Omental fat pad (tissue), 4 donors: Measurements from ENCODE around the gene TRERF1. TPM values are rescaled to one million over a fixed set of nuclear protein-coding genes. Genes with fewer than 3 reads are reported as not detected.
"Not testable (repeated sequence)": the region's sequence is repeated elsewhere in the genome, so short reads cannot be mapped to it uniquely, and the experiment has no call there.

Experiments
- ATAC-seq: fragments of 150-250 bp; one replicate; pipeline ENCODE4 v1.9.1; 2016; ENCODE audit warnings: mild to moderate bottlenecking, moderate library complexity; ENCODE audit not compliant: low FRiP score
- DNase-seq: peaks from one replicate; pipeline ENCODE4 v3.0.0-alpha.2; 2019; ENCODE audit warnings: low spot score
- CTCF ChIP-seq, 3 donors: fragments of 450-650 bp; IDR thresholded peaks; one replicate each; pipeline ENCODE4 v1.5.1; 2016 to 2017; ENCODE audit warnings: antibody characterized with exemption in 3 of 3, mild to moderate bottlenecking in 3 of 3, moderate library complexity in 2 of 3
- total RNA-seq, 4 donors: library from RNA; depleted of rRNA; stranded (reverse); fragments of >200 nt; gene quantifications; one replicate each; pipeline ENCODE4 v1.1.0, GENCODE V29; 2016

TRERF1 gene
- total RNA-seq, 4 donors from 2014 or later = 2.0 to 10.2 (median 2.6) TPM

- no peak for TF ChIP-seq CTCF (IDR thresholded peaks at IDR 0.05)
- DNase-seq (no peak), ATAC-seq (no peak)
Measured at GRCh38 chr6:42203183-42203582, 248.5 kb downstream of the TRERF1 start.

GRCh38 chr6:42202131-42202915 is 249.4 kb downstream of the TRERF1 start:
- ATAC-seq = not testable (repeated sequence)

GRCh38 chr6:42201382-42201781 is 250.3 kb downstream of the TRERF1 start:
- TF ChIP-seq CTCF (IDR thresholded peaks at IDR 0.05) = no peak
- no peak for ATAC-seq

More at GRCh38 chr6:42202131-42202915, 249.4 kb downstream of the TRERF1 start:
- not testable (repeated sequence) for DNase-seq

GRCh38 chr6:42200035-42200434 is 251.7 kb downstream of the TRERF1 start:
- ATAC-seq (peak; percentile 49), DNase-seq (no peak)
- TF ChIP-seq CTCF (IDR thresholded peaks at IDR 0.05) = no peak

More at GRCh38 chr6:42201382-42201781, 250.3 kb downstream of the TRERF1 start:
- no peak for DNase-seq

- TF ChIP-seq CTCF (IDR thresholded peaks at IDR 0.05) = no peak
- ATAC-seq = no peak
- DNase-seq = no peak
Measured at GRCh38 chr6:42199106-42199981, 252.4 kb downstream of the TRERF1 start.

GRCh38 chr6:42197555-42198362 is 254.0 kb downstream of the TRERF1 start:
- DNase-seq = peak; percentile 27
- no peak for TF ChIP-seq CTCF (IDR thresholded peaks at IDR 0.05)

GRCh38 chr6:42195415-42195814 is 256.3 kb downstream of the TRERF1 start:
- no peak for TF ChIP-seq CTCF (IDR thresholded peaks at IDR 0.05)
- DNase-seq = no peak
- no peak for ATAC-seq

More at GRCh38 chr6:42197555-42198362, 254.0 kb downstream of the TRERF1 start:
- ATAC-seq = peak; percentile 83
